HG03575 (cell line): ENCODE results near the gene LENG1.

Experiments used
- ATAC-seq: cut with Tn5 transposase; IDR thresholded peaks from one replicate; pipeline ENCODE4 v1.9.1; 2021; ENCODE audit not compliant: unreplicated experiment, insufficient number of reproducible peaks, low FRiP score; ENCODE audit errors: extremely low read depth

Gene LENG1

DNA sequence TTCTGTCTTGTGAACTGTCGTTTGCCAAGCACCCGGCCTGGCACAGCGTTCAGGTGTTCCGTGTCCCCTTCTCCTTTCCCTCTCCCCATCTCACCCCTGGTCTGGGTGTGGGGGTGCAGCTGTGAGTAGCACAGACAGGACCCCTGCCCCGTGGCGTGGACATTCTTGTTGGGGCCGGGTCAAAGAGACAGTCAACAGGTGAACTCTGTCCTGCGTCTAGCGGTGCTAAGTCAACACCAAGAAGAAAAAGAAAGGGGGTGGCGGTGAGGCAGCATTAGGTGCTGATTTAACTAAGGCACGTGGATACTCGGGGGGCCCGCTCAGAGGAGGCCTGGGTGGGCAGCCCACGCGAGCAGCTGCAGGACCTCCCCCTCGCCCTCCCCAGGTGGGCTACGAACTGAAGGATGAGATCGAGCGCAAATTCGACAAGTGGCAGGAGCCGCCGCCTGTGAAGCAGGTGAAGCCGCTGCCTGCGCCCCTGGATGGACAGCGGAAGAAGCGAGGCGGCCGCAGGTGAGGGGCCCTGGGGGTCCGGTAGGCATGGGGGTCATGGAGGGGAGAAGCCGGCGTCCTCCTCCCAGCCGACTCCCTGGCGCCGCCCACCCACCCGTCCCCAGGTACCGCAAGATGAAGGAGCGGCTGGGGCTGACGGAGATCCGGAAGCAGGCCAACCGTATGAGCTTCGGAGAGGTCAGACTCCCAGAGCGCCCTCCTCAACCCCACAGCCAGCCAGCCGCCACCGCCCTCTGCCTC lies 31.7 kb downstream of the LENG1 start:
- ATAC-seq, result no peak

- ATAC-seq, result no peak
Measured at GRCh38 chr19:54125713-54126112, 33.8 kb downstream of the LENG1 start.

DNA sequence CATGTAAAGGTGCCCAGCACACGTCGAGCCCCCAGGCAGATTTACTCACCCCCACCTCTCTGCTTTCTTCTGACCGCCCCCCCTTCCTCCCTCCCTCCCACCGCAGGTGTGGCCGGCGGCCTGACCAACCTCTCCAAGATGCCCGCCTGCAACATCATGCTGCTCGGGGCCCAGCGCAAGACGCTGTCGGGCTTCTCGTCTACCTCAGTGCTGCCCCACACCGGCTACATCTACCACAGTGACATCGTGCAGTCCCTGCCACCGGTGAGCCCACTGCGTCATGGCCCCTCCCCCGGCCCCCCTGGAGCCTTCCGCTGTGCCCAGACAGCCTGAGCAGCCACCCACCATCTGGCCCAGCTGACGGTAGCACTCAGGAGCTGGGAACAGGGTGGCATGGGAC lies 35.1 kb downstream of the LENG1 start:
- ATAC-seq, result no peak

DNA sequence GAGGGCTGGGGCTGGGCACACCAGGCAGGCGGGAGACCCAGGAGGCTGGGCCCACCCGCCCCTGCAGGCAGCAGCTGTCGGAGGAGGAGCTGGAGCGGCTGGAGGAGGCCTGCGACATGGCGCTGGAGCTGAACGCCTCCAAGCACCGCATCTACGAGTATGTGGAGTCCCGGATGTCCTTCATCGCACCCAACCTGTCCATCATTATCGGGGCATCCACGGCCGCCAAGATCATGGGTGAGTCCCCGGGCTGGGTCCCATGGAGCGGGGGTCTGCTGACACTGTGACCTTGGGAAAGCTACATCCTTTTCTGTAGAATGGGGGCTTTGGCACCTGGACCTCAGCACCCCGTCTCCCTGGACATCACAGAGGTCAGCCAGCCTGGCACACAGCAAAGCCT lies 35.8 kb downstream of the LENG1 start:
- no peak for ATAC-seq

GRCh38 chr19:54121259-54121658 lies 38.3 kb downstream of the LENG1 start:
- ATAC-seq, result no peak

GRCh38 chr19:54115109-54116063 lies 44.1 kb downstream of the LENG1 start, which contains the start of the genes PRPF31 and TFPT:
Gene PRPF31 (plus strand): TSS chr19:54115754. CDS start chr19:54118279, 2,525 bp downstream.
Gene TFPT (minus strand): TSS chr19:54115657. CDS start chr19:54115269, 388 bp downstream.
- ATAC-seq, result peak; percentile 43

GRCh38 chr19:54114340-54115108 lies 45.0 kb downstream of the LENG1 start:
- ATAC-seq, result no peak

DNA sequence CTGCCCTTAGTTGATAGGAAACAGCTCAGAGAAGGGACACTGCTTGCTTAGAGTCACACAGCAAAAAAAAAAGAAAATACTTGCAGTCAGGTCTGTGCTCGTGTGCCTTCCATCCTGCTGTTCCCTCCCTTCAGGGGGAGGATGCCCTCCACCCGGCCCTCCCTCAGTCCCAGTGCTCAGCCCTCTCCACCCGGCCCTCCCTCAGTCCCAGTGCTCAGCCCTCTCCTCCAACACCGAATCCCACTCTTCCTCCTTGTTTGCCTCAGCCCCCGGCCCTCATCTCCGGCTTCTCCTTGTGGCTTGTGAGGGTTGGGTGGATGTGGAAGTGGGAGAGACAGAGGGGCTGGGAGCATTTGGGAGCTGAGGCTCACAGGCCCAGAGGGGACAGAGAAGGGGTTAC lies 49.9 kb downstream of the LENG1 start:
- no peak for ATAC-seq

GRCh38 chr19:54108496-54108895 lies 51.0 kb downstream of the LENG1 start:
- ATAC-seq, result no peak

GRCh38 chr19:54107876-54108490 lies 51.5 kb downstream of the LENG1 start:
- ATAC-seq, result no peak

DNA sequence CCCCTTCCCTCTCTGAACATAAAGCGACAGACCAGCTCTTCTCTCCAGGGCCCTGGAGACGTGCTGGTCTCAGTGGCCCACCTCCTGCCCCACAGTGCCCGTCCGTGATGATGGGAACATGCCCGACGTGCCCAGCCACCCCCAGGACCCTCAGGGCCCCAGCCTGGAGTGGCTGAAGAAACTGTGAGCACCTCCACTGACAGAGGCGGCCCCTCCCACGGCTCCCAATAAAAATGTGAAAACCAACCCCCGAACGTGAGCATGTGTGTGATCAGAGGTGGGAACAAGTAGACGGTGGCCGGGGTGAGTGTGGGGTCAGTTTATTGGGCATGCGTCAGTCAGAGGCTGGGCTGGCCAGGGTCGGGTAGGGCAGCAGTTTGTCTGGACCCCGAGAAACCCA lies 52.8 kb downstream of the LENG1 start:
- ATAC-seq, result no peak

DNA sequence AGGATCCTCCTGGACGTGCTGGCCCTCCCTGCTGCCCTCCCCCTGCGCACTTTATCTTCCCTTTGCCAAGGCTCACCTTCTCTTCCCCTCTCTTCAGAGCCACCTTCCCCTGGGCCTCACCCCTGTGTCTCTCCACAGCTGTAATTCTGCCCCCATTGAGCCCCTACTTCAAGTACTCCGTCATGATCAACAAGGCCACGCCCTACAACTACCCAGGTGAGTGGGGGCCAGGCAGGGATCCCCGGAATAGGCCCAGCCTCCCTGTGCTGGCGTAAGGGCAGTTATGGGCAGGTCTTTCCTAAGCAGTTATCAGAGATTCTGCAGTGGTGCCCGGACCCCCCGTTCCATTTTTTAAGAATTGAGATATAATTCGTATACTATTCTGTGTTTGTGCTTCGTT lies 53.7 kb downstream of the LENG1 start:
- ATAC-seq, result no peak
